HEK293 (cell line): ENCODE data around the gene EML4.

Source experiments
- CTCF ChIP-seq: fragments of 450-650 bp; formaldehyde crosslinking; IDR thresholded peaks from 2 replicates; pipeline ENCODE4 v1.5.1; 2016; ENCODE audit warnings: missing biosample characterization, missing genetic modification characterization
- KLF1 ChIP-seq: fragments of 450-650 bp; formaldehyde crosslinking; IDR thresholded peaks from 2 replicates; pipeline ENCODE4 v1.5.1; 2016; ENCODE audit warnings: missing biosample characterization, missing genetic modification characterization
- REST ChIP-seq: fragments of 450-650 bp; formaldehyde crosslinking; IDR thresholded peaks from 2 replicates; pipeline ENCODE4 v1.5.1; 2016; ENCODE audit warnings: missing biosample characterization, missing genetic modification characterization
- SETDB1 ChIP-seq: IDR thresholded peaks from one replicate; pipeline ENCODE4 v1.6.1; 2017; ENCODE audit warnings: mild to moderate bottlenecking, low read length, moderate library complexity, mixed read lengths; ENCODE audit not compliant: insufficient read length
- ZBTB8A ChIP-seq: fragments of 450-650 bp; formaldehyde crosslinking; IDR thresholded peaks from 2 replicates; pipeline ENCODE4 v1.5.1; 2016; ENCODE audit warnings: missing biosample characterization, missing genetic modification characterization
- ZNF10 ChIP-seq: fragments of 450-650 bp; formaldehyde crosslinking; IDR thresholded peaks from 2 replicates; pipeline ENCODE4 v1.5.1; 2017; ENCODE audit warnings: missing biosample characterization, missing genetic modification characterization
- ZNF138 ChIP-seq: fragments of 450-650 bp; formaldehyde crosslinking; IDR thresholded peaks from 2 replicates; pipeline ENCODE4 v1.5.1; 2016; ENCODE audit warnings: missing biosample characterization, missing genetic modification characterization, borderline replicate concordance
- ZNF184 ChIP-seq: fragments of 450-650 bp; IDR thresholded peaks from 2 replicates; pipeline ENCODE4 v1.5.1; 2018; ENCODE audit warnings: missing biosample characterization, mild to moderate bottlenecking, missing genetic modification characterization
- ZNF221 ChIP-seq: fragments of 450-650 bp; formaldehyde crosslinking; IDR thresholded peaks from 2 replicates; pipeline ENCODE4 v1.5.1; 2017; ENCODE audit warnings: missing biosample characterization, missing genetic modification characterization, borderline replicate concordance
- ZNF24 ChIP-seq: fragments of 450-650 bp; formaldehyde crosslinking; IDR thresholded peaks from 2 replicates; pipeline ENCODE4 v1.5.1; 2016; ENCODE audit warnings: missing biosample characterization, missing genetic modification characterization
- ZNF274 ChIP-seq, 2 experiments: fragments of 200-500 bp in 1 of 2; fragments of 450-650 bp in 1 of 2; sonication (Bioruptor generic) in 1 of 2; formaldehyde crosslinking in 1 of 2; IDR thresholded peaks; 2 replicates each; pipeline versions ENCODE4 v1.5.1 to v1.6.1; 2014 to 2016; ENCODE audit warnings: borderline replicate concordance in 1 of 2, inconsistent platforms in 1 of 2, low read length in 1 of 2, missing biosample characterization in 1 of 2, missing genetic modification characterization in 1 of 2
- ZNF394 ChIP-seq: fragments of 450-650 bp; formaldehyde crosslinking; IDR thresholded peaks from 2 replicates; pipeline ENCODE4 v1.5.1; 2016; ENCODE audit warnings: missing biosample characterization, missing genetic modification characterization, mild to moderate bottlenecking, moderate library complexity, borderline replicate concordance
- ZNF558 ChIP-seq: fragments of 450-650 bp; formaldehyde crosslinking; IDR thresholded peaks from 2 replicates; pipeline ENCODE4 v1.5.1; 2016; ENCODE audit warnings: missing biosample characterization, missing genetic modification characterization
- ZSCAN30 ChIP-seq: fragments of 450-650 bp; IDR thresholded peaks from 2 replicates; pipeline ENCODE4 v1.5.1; 2018; ENCODE audit warnings: missing biosample characterization, mild to moderate bottlenecking, missing genetic modification characterization, moderate library complexity

- TF ChIP-seq ZNF10 (tag by site-specific recombination) (no peak), ZSCAN30 (tag by site-specific recombination) (no peak), KLF1 (no peak), ZNF558 (tag by site-specific recombination) (no peak), ZBTB8A (tag by site-specific recombination) (no peak), ZNF221 (tag by site-specific recombination) (no peak), ZNF274 (IDR thresholded peaks at IDR 0.05; ENCODE audit: low read length) (no peak), ZNF274 (tag by site-specific recombination; IDR thresholded peaks at IDR 0.05; ENCODE audit: borderline replicate concordance) (no peak), REST (tag by site-specific recombination) (no peak), ZNF184 (tag by site-specific recombination) (no peak), ZNF24 (tag by site-specific recombination) (no peak), CTCF (no peak), SETDB1 (no peak), ZNF394 (no peak), ZNF138 (no peak)
These were observed 47.5 kb downstream of the EML4 start for GRCh38 chr2:42216694-42217093.
